GM19099 (cell line): ENCODE results near the gene NXPE2.

Experiments
- POLR2A ChIP-seq: IDR thresholded peaks from 3 replicates; pipeline ENCODE4 v1.6.1; 2011; ENCODE audit warnings: low read depth; ENCODE audit not compliant: insufficient read length; ENCODE audit errors: extremely low read depth

Gene NXPE2

DNA sequence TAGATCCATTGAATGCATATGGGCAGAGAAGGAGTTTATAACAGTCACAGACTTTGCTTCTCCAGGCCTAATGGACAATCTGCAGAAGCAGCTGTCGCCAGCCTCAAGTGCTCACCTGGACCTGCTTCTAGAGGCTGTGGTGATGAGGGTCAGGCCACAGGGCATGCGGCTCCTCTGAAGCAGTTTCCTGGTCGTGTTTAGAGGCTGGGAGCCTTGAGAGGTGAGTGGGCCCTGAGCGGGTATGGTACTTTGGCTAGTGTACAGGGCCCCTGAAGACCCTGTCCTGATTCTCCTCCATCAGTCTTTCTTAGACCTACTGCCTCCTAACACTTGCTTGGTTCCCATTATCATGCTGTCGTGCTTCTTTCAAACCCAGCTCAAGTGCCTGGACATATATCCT, 41.2 kb downstream of the NXPE2 start:
- no peak for TF ChIP-seq POLR2A

DNA sequence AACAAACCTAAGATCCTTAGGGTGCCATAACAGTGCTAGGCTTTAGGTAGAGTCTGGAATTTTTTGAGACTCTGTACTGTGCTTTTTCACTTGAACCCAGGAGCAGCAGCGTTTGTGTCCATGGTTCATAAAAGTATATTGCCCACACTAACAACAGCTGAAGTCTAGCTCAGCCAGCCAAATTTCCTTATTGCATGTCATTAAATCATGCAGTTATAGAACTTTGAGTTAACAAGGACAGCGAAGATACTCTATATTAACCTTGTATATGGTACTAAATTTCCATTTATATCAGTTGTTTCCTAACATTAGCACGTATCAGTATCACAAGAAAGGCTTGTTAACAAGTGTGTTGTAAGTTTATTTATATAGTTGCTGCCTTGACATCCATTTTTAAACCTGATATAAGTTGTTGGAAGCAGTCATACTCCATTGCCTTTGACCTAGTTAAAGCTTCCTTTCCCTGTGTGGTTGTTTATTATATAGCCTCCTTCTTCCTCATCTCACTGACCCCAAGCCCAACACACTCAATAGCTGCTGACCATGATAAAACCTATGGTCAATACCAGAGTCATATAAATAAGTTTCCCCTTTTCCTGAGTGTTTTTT, 46.7 kb downstream of the NXPE2 start:
- no peak for TF ChIP-seq POLR2A

DNA sequence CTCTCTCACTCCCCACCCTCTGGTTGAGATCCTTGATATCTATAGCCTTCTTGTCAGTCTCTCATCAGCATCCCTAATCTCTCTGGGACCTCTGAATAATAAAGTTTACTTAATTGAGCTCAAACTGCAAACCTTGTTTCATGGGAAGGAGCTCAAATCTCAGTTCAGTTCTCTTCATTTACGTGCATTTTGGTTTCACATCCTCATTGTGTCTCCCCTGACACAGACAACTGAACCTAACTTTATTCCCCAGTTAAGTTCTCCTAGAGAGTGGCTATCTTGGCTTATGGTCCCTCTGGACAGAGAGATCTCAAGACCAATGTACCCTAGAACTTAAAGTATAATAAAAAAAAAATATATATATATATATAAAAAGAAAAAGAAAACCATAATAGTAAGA, 47.3 kb downstream of the NXPE2 start:
- no peak for TF ChIP-seq POLR2A

DNA sequence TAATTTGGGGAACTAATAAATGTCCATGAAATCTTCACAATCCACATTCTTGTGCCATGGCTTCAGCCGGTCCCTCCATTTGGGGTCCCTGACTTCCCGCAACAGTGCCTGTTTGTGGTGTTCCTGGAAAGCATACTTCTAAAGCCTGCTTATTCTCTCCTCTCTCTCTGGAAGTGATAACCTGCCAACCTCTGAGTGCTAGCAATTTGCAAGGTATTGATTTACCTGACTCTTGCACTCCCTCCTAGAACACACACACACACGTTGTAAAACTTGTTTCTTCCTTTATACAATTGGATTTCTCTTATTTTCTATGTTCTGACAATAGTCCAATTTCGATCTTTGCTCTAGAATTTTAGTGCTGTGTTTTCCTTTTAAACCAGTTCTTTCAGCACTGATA, 58.5 kb downstream of the NXPE2 start:
- TF ChIP-seq POLR2A = no peak

DNA sequence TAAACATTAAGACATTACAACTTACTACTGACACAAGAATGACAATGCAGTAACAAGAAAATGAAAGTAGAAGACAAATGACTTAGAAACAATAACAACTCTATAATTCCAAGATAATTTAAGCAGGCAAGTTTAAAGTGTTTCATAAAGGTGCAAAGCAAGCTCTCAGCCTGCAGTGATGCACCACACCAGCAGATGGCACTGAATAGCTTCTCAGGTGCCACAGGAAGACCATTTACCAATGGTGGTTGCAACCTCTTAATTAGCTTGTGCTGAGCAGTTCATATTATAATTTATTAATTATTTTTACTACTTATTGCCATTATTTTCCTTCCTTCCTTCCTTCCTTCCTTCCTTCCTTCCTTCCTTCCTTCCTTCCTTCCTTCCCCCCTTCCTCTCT, 60.6 kb downstream of the NXPE2 start:
- no peak for TF ChIP-seq POLR2A

DNA sequence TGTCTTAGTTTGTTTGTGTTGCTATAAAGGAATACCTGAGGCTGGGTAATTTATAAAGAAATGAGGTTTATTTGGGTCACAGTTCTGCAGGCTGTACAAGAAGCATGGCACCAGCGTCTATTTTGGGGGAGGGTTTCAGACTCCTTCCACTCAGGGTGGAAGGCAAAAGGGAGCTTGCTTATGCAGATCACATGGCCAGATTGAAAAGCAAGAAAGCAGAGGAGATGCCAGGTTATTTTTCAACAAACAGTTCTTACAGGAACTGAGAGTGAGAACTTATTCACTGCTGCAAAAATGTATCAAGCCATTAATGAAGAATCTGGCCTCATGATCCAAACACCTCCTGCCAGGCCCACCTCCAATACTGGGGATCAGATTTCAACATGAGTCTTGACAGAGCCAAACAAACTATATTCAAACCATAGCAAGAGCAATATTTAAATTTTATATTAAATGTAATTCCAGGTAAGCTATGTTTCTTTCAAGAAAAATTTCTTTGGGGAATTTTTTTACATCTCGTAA, 66.9 kb downstream of the NXPE2 start:
- TF ChIP-seq POLR2A = no peak

DNA sequence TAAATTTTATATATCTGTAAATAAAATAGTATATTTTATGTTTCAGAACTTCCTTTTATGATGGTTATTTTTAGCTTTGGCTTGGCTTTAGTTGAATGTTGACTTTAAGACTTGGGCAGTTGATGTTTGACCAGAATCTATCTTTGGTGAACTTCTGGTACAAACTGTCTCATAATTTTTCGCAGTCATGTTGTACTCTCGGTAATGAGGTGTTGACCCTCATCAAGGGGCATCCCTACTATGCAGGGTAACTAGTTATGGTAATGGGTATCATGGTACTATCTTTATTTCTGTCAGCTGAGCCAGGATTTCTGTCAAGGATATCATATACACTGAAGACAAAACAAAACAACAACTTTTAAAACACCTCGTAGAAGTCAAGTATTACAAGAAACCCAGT, 67.7 kb downstream of the NXPE2 start:
- no peak for TF ChIP-seq POLR2A
